MM.1S (cell line): ENCODE data around the gene FER.

ENCODE experiments used
- DNase-seq: peaks from one replicate; pipeline ENCODE4 v3.0.0-alpha.2; 2015
- H2AFZ ChIP-seq: fragments of 300-600 bp; sonication (generic); 2 replicates; pipeline ENCODE4 v1.6.0; 2016; ENCODE audit warnings: antibody characterized with exemption, low read length
- H3F3A ChIP-seq: fragments of 300-600 bp; sonication (generic); 2 replicates; pipeline ENCODE4 v1.6.1; 2016; ENCODE audit warnings: mild to moderate bottlenecking, antibody characterized with exemption, low read length, moderate library complexity, mixed read lengths; ENCODE audit not compliant: insufficient read depth
- H3K27ac ChIP-seq: fragments of 300-600 bp; sonication (generic); 2 replicates; pipeline ENCODE4 v1.5.1; 2016; ENCODE audit warnings: mild to moderate bottlenecking, low read length
- H3K27me3 ChIP-seq: fragments of 300-600 bp; sonication (generic); replicated peaks from 2 replicates; pipeline ENCODE4 v1.6.0; 2016; ENCODE audit warnings: low read length; ENCODE audit not compliant: insufficient read depth
- H3K36me3 ChIP-seq: fragments of 300-600 bp; sonication (generic); replicated peaks from 2 replicates; pipeline ENCODE4 v1.6.1; 2016; ENCODE audit warnings: mild to moderate bottlenecking, low read length, mixed read lengths; ENCODE audit not compliant: insufficient read depth
- H3K4me1 ChIP-seq: fragments of 300-600 bp; sonication (generic); 2 replicates; pipeline ENCODE4 v1.6.1; 2016; ENCODE audit warnings: low read length, mixed read lengths
- H3K4me2 ChIP-seq: fragments of 300-600 bp; sonication (generic); 2 replicates; pipeline ENCODE4 v1.6.0; 2016; ENCODE audit warnings: low read depth, low read length
- H3K4me3 ChIP-seq: fragments of 300-600 bp; sonication (generic); 2 replicates; pipeline ENCODE4 v1.5.1; 2016; ENCODE audit warnings: low read length, mixed read lengths
- H3K79me2 ChIP-seq: fragments of 300-600 bp; sonication (generic); 2 replicates; pipeline ENCODE4 v1.6.1; 2016; ENCODE audit warnings: mixed run types, low read length, mixed read lengths
- H3K9ac ChIP-seq: fragments of 300-600 bp; sonication (generic); 2 replicates; pipeline ENCODE4 v1.6.1; 2016; ENCODE audit warnings: low read length, mixed read lengths
- H3K9me2 ChIP-seq: fragments of 300-600 bp; sonication (generic); replicated peaks from 2 replicates; pipeline ENCODE4 v1.6.1; 2016; ENCODE audit warnings: mild to moderate bottlenecking, low read length, mixed read lengths; ENCODE audit not compliant: insufficient read depth
- H3K9me3 ChIP-seq: fragments of 300-600 bp; sonication (generic); replicated peaks from 2 replicates; pipeline ENCODE4 v1.6.1; 2016; ENCODE audit warnings: mild to moderate bottlenecking, low read length, mixed read lengths; ENCODE audit not compliant: insufficient read depth
- H4K20me1 ChIP-seq: fragments of 300-600 bp; sonication (generic); 2 replicates; pipeline ENCODE4 v1.6.1; 2016; ENCODE audit warnings: mild to moderate bottlenecking, low read length, moderate library complexity, mixed read lengths; ENCODE audit not compliant: insufficient read depth
- EZH2 ChIP-seq: fragments of 300-600 bp; sonication (generic); optimal IDR thresholded peaks from 2 replicates; pipeline ENCODE3; 2017; ENCODE audit warnings: low read depth, mild to moderate bottlenecking, antibody characterized with exemption, low read length, mixed read lengths
- EZH2phosphoT487 ChIP-seq: fragments of 300-600 bp; sonication (generic); IDR thresholded peaks from 2 replicates; pipeline ENCODE4 v1.6.1; 2018; ENCODE audit warnings: antibody characterized with exemption, low read length
- TF ChIP-seq, protein P1 (sequence below): fragments of 300-600 bp; sonication (generic); IDR thresholded peaks from 2 replicates; pipeline ENCODE4 v1.5.1; 2016; ENCODE audit warnings: antibody characterized with exemption, low read length, mixed read lengths

Gene FER

DNA sequence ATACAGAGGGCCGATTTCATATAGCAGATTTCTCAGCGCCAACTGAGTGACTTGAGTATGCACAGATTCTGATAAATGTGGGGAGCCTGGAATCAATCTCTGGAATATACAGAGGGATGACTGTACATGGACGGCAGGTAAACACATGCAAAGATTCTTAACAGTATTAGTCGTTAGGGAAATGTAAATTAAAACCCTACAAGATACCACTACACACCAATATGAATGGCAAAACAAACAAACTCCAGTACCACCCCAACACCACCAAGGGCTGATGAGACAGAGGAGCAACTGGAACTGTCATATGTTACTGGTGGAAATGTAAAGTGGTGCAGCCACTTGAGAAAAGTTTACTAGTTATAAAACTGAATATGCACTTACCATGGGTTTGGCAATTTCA, 8.3 kb upstream of the FER start:
- Histone ChIP-seq H3K9me3 (no peaks in the 10 kb centered on the region), H3K4me2 (no peak overlapping the region), H3K27ac (no peak overlapping the region), H4K20me1 (no peaks in the 10 kb centered on the region), H3K36me3 (no peaks in the 10 kb centered on the region), H3K27me3 (no peaks in the 10 kb centered on the region), H3K4me1 (no peaks in the 10 kb centered on the region), H3K9me2 (no peaks in the 10 kb centered on the region), H3K4me3 (no peak overlapping the region), H3K79me2 (no peaks in the 10 kb centered on the region), H3F3A (no peaks in the 10 kb centered on the region), H3K9ac (no peak overlapping the region), H2AFZ (no peak overlapping the region)
- DNase-seq, result no peak
- no peak for TF ChIP-seq EZH2
- TF ChIP-seq, protein P1, sequence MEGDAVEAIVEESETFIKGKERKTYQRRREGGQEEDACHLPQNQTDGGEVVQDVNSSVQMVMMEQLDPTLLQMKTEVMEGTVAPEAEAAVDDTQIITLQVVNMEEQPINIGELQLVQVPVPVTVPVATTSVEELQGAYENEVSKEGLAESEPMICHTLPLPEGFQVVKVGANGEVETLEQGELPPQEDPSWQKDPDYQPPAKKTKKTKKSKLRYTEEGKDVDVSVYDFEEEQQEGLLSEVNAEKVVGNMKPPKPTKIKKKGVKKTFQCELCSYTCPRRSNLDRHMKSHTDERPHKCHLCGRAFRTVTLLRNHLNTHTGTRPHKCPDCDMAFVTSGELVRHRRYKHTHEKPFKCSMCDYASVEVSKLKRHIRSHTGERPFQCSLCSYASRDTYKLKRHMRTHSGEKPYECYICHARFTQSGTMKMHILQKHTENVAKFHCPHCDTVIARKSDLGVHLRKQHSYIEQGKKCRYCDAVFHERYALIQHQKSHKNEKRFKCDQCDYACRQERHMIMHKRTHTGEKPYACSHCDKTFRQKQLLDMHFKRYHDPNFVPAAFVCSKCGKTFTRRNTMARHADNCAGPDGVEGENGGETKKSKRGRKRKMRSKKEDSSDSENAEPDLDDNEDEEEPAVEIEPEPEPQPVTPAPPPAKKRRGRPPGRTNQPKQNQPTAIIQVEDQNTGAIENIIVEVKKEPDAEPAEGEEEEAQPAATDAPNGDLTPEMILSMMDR, result no peak
- TF ChIP-seq EZH2phosphoT487, result no peak

DNA sequence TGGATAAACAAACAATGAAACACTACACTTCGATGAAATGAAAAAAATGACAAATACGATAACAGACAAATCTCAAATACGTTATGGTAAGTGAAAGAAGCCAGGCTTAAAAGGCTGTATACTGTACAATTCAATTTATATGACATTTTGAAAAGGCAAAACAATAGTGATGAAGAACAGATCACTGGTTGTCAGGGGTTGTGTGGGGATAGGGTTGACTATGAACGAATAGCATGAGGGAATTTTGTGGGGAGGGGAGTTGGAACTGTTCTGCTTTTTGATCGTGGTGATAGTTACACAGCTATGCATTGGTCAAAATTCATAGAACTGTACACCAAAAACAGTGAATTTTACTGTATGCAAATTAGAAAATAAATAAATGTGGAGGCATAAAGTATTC, 7.8 kb upstream of the FER start:
- Histone ChIP-seq H3K4me1 (no peaks in the 10 kb centered on the region), H3K27me3 (no peaks in the 10 kb centered on the region), H3K9ac (no peak overlapping the region), H2AFZ (no peak overlapping the region), H4K20me1 (no peaks in the 10 kb centered on the region), H3K9me3 (no peaks in the 10 kb centered on the region), H3K4me2 (no peak overlapping the region), H3K27ac (no peak overlapping the region), H3K4me3 (no peak overlapping the region), H3F3A (no peaks in the 10 kb centered on the region), H3K9me2 (no peaks in the 10 kb centered on the region), H3K79me2 (no peaks in the 10 kb centered on the region), H3K36me3 (no peaks in the 10 kb centered on the region)
- DNase-seq, result no peak
- TF ChIP-seq EZH2 (no peak), EZH2phosphoT487 (no peak)
- TF ChIP-seq, protein P1, result no peak

DNA sequence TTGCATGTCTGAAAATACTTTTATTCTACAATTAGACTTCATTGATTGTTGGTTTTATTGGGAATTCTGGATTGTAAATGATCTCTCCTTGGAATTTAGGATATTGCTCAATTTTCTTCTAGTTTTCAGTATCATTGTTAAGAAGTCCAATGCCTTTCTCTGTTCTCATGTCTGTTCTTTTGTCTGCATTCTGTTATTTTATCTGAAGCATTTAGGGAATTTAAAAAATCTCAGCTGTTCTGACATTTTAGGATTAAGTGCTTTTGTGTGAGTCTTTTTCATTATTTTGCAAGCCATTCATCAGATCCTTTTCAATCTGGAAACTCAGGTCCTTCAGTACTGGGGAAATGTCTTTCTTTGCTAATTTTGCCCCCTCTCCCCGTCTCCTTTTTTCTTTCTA, 4.4 kb upstream of the FER start:
- H4K20me1 ChIP-seq, result no peaks in the 10 kb centered on the region
- H3K79me2 ChIP-seq, result no peaks in the 10 kb centered on the region
- H3K4me3 ChIP-seq, result no peak overlapping the region
- no peaks in the 10 kb centered on the region for H3K4me1 ChIP-seq
- no peak overlapping the region for H3K4me2 ChIP-seq
- TF ChIP-seq, protein P1, result no peak
- no peaks in the 10 kb centered on the region for H3K9me2 ChIP-seq
- H3K27ac ChIP-seq, result no peak overlapping the region
- no peaks in the 10 kb centered on the region for H3K36me3 ChIP-seq
- no peak overlapping the region for H3K9ac ChIP-seq
- H3K27me3 ChIP-seq, result no peaks in the 10 kb centered on the region
- H3F3A ChIP-seq, result no peaks in the 10 kb centered on the region
- no peaks in the 10 kb centered on the region for H3K9me3 ChIP-seq
- H2AFZ ChIP-seq, result no peak overlapping the region
- DNase-seq, result no peak

DNA sequence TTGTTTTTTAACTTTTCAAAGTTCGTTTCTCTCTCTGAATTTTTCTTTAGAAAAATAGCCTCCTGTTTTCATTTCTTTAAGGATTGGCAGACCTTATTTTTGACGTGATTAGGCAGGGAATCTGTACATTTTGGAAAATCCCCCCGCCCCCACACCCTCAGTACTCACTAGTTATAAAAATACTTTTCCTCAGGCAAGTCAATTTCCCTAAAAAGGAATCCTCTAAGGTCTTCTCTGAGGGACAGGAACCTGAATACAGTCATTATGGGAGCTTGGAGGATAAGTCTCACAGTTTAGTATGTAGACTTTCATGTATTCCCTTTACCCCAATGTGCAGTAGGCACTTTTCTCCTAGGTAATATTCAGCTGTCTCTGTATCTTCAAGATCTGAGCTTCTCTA, 3.9 kb upstream of the FER start:
- no peak for DNase-seq
- TF ChIP-seq EZH2phosphoT487, result no peak
- no peak for TF ChIP-seq EZH2
- TF ChIP-seq, protein P1, result no peak
- H3F3A ChIP-seq, result no peaks in the 10 kb centered on the region
- H3K27ac ChIP-seq, result no peak overlapping the region
- no peaks in the 10 kb centered on the region for H3K9me3 ChIP-seq
- H2AFZ ChIP-seq, result no peak overlapping the region
- no peak overlapping the region for H3K4me3 ChIP-seq
- H3K9ac ChIP-seq, result no peak overlapping the region
- no peaks in the 10 kb centered on the region for H3K4me1 ChIP-seq
- H3K9me2 ChIP-seq, result no peaks in the 10 kb centered on the region
- no peak overlapping the region for H3K4me2 ChIP-seq
- H4K20me1 ChIP-seq, result no peaks in the 10 kb centered on the region
- no peaks in the 10 kb centered on the region for H3K27me3 ChIP-seq
- H3K36me3 ChIP-seq, result no peaks in the 10 kb centered on the region
- no peaks in the 10 kb centered on the region for H3K79me2 ChIP-seq
